SK-N-SH treated with all-trans-retinoic acid at 6 μM for 48 hours (cell line): Measurements from ENCODE around the gene PIAS1.

Experiments
- ARNTL ChIP-seq: fragments of 450-650 bp; formaldehyde crosslinking; IDR thresholded peaks from 2 replicates; pipeline ENCODE4 v1.5.0; 2020; ENCODE audit warnings: low read depth, mild to moderate bottlenecking, moderate library complexity, borderline replicate concordance
- BACH2 ChIP-seq: fragments of 250-450 bp; sonication (Bioruptor Pico); IDR thresholded peaks from 2 replicates; pipeline ENCODE4 v1.9.0; 2021; ENCODE audit warnings: mild to moderate bottlenecking, borderline replicate concordance
- ISL1 ChIP-seq: fragments of 250-450 bp; sonication (Bioruptor Pico); IDR thresholded peaks from 2 replicates; pipeline ENCODE4 v2.1.2; 2022; ENCODE audit warnings: mild to moderate bottlenecking, moderate library complexity
- OSR1 ChIP-seq: fragments of 250-450 bp; sonication (Bioruptor Pico); IDR thresholded peaks from 2 replicates; pipeline ENCODE4 v1.8.0; 2022; ENCODE audit warnings: moderate library complexity, mild to moderate bottlenecking, inconsistent platforms
- PATZ1 ChIP-seq: fragments of 250-450 bp; sonication (Bioruptor Pico); IDR thresholded peaks from 2 replicates; pipeline ENCODE4 v1.8.0; 2020; ENCODE audit warnings: mild to moderate bottlenecking, moderate library complexity, borderline replicate concordance
- PPARA ChIP-seq: fragments of 250-450 bp; sonication (Bioruptor Pico); IDR thresholded peaks from 2 replicates; pipeline ENCODE4 v1.5.0; 2020; ENCODE audit warnings: mild to moderate bottlenecking, borderline replicate concordance
- RARB ChIP-seq: fragments of 250-450 bp; sonication (Bioruptor Pico); IDR thresholded peaks from 2 replicates; pipeline ENCODE4 v1.8.0; 2021; ENCODE audit warnings: mild to moderate bottlenecking, moderate library complexity
- TCF4 ChIP-seq: fragments of 250-450 bp; sonication (Bioruptor Pico); IDR thresholded peaks from 2 replicates; pipeline ENCODE4 v1.8.0; 2021; ENCODE audit warnings: mild to moderate bottlenecking, moderate library complexity, borderline replicate concordance
- TSHZ2 ChIP-seq: fragments of 250-450 bp; sonication (Bioruptor Pico); IDR thresholded peaks from 2 replicates; pipeline ENCODE4 v1.5.0; 2020; ENCODE audit warnings: mild to moderate bottlenecking, moderate library complexity
- ZC3H10 ChIP-seq: fragments of 250-450 bp; sonication (Bioruptor Pico); IDR thresholded peaks from 2 replicates; pipeline ENCODE4 v1.5.1; 2021; ENCODE audit warnings: mild to moderate bottlenecking, moderate library complexity
- ZNF565 ChIP-seq: fragments of 450-650 bp; formaldehyde crosslinking; conservative IDR thresholded peaks from 2 replicates; pipeline ENCODE4 v1.5.0; 2020; ENCODE audit warnings: low read depth, mild to moderate bottlenecking, moderate library complexity
- TF ChIP-seq, protein P1 (sequence below): fragments of 250-450 bp; sonication (Bioruptor Pico); IDR thresholded peaks from 2 replicates; pipeline ENCODE4 v1.5.1; 2020; ENCODE audit warnings: low read depth, mild to moderate bottlenecking, moderate library complexity

GRCh38 chr15:68053001-68053400 is 1.1 kb upstream of the PIAS1 start:
- TF ChIP-seq TCF4 (CRISPR knock-in tag) (no peak), TSHZ2 (CRISPR knock-in tag) (no peak), RARB (CRISPR knock-in tag) (no peak), PPARA (no peak), BACH2 (CRISPR knock-in tag) (no peak), ZNF565 (no peak), ARNTL (CRISPR knock-in tag) (no peak), PATZ1 (CRISPR knock-in tag) (no peak), OSR1 (CRISPR knock-in tag) (no peak), ZC3H10 (CRISPR knock-in tag) (no peak), ISL1 (CRISPR knock-in tag) (no peak)
- TF ChIP-seq, protein P1, sequence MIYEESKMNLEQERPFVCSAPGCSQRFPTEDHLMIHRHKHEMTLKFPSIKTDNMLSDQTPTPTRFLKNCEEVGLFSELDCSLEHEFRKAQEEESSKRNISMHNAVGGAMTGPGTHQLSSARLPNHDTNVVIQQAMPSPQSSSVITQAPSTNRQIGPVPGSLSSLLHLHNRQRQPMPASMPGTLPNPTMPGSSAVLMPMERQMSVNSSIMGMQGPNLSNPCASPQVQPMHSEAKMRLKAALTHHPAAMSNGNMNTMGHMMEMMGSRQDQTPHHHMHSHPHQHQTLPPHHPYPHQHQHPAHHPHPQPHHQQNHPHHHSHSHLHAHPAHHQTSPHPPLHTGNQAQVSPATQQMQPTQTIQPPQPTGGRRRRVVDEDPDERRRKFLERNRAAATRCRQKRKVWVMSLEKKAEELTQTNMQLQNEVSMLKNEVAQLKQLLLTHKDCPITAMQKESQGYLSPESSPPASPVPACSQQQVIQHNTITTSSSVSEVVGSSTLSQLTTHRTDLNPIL: no peak
